ENCODE results near the gene RARRES1.
A peak's percentile ranks its signal among the peaks of the same experiment; 100 is the strongest.

The RARRES1 gene

GRCh38 chr3:158735296-158736033 is 3.2 kb upstream of the RARRES1 start:
- no peak for TF ChIP-seq POLR2A (IDR thresholded peaks at IDR 0.05; ENCODE audit: low read depth, low read length)
- no peak for FAIRE-seq
- DNase-seq (ENCODE audit: insufficient read length, low spot score), result no peak

GRCh38 chr3:158733656-158734055 is 1.4 kb upstream of the RARRES1 start:
- DNase-seq (ENCODE audit: insufficient read length, low spot score), result no peak
- no peak for TF ChIP-seq POLR2A (IDR thresholded peaks at IDR 0.05; ENCODE audit: low read depth, low read length)
- FAIRE-seq, result no peak

GRCh38 chr3:158732856-158733200 is 571 bp upstream of the RARRES1 start:
- no peak for FAIRE-seq
- no peak for TF ChIP-seq POLR2A (IDR thresholded peaks at IDR 0.05; ENCODE audit: low read depth, low read length)
- DNase-seq (ENCODE audit: insufficient read length, low spot score), result no peak

GRCh38 chr3:158731486-158731885 is 771 bp downstream of the RARRES1 start:
- TF ChIP-seq POLR2A (IDR thresholded peaks at IDR 0.05; ENCODE audit: low read depth, low read length), result no peak
- FAIRE-seq, result no peak
- no peak for DNase-seq (ENCODE audit: insufficient read length, low spot score)

- no peak for DNase-seq (ENCODE audit: insufficient read length, low spot score)
- TF ChIP-seq POLR2A (IDR thresholded peaks at IDR 0.05; ENCODE audit: low read depth, low read length), result no peak
- FAIRE-seq, result no peak
These were observed 3.4 kb downstream of the RARRES1 start for GRCh38 chr3:158728851-158729250.

- no peak for FAIRE-seq
- DNase-seq (ENCODE audit: insufficient read length, low spot score), result no peak
- TF ChIP-seq POLR2A (IDR thresholded peaks at IDR 0.05; ENCODE audit: low read depth, low read length), result no peak
These were observed 4.2 kb downstream of the RARRES1 start for GRCh38 chr3:158728061-158728377.

GRCh38 chr3:158727206-158728060 is 4.8 kb downstream of the RARRES1 start:
- FAIRE-seq (peak; percentile 85), DNase-seq (ENCODE audit: insufficient read length, low spot score) (peak; percentile 86)
- TF ChIP-seq POLR2A (IDR thresholded peaks at IDR 0.05; ENCODE audit: low read depth, low read length), result no peak

- TF ChIP-seq POLR2A (IDR thresholded peaks at IDR 0.05; ENCODE audit: low read depth, low read length), result no peak
- FAIRE-seq (peak; percentile 85), DNase-seq (ENCODE audit: insufficient read length, low spot score) (peak; percentile 95)
These were observed 6.8 kb downstream of the RARRES1 start for GRCh38 chr3:158725348-158726011.

- no peak for TF ChIP-seq POLR2A (IDR thresholded peaks at IDR 0.05; ENCODE audit: low read depth, low read length)
- no peak for DNase-seq (ENCODE audit: insufficient read length, low spot score)
- no peak for FAIRE-seq
These were observed 8.3 kb downstream of the RARRES1 start for GRCh38 chr3:158723991-158724390.

GRCh38 chr3:158722108-158722507 is 10.1 kb downstream of the RARRES1 start:
- DNase-seq (ENCODE audit: insufficient read length, low spot score) (no peak), FAIRE-seq (no peak)
- TF ChIP-seq POLR2A (IDR thresholded peaks at IDR 0.05; ENCODE audit: low read depth, low read length), result no peak

GRCh38 chr3:158718490-158719170 is 13.6 kb downstream of the RARRES1 start:
- TF ChIP-seq POLR2A (IDR thresholded peaks at IDR 0.05; ENCODE audit: low read depth, low read length), result no peak
- peak; percentile 40 for DNase-seq (ENCODE audit: insufficient read length, low spot score)
- FAIRE-seq, result peak; percentile 91

GRCh38 chr3:158717576-158717975 is 14.7 kb downstream of the RARRES1 start:
- no peak for FAIRE-seq
- no peak for DNase-seq (ENCODE audit: insufficient read length, low spot score)
- TF ChIP-seq POLR2A (IDR thresholded peaks at IDR 0.05; ENCODE audit: low read depth, low read length), result no peak

- FAIRE-seq (peak; percentile 84), DNase-seq (ENCODE audit: insufficient read length, low spot score) (no peak)
- 0 out of 2 replicates have a peak, but pooled peaks have one; percentile 10 for TF ChIP-seq POLR2A (IDR thresholded peaks at IDR 0.05; ENCODE audit: low read depth, low read length)
These were observed 19.2 kb downstream of the RARRES1 start for GRCh38 chr3:158713094-158713499.

- no peak for DNase-seq (ENCODE audit: insufficient read length, low spot score)
- FAIRE-seq, result no peak
- TF ChIP-seq POLR2A (IDR thresholded peaks at IDR 0.05; ENCODE audit: low read depth, low read length), result no peak
These were observed 19.8 kb downstream of the RARRES1 start for GRCh38 chr3:158712443-158712842.

All from H54 (cell line).